Measurements from ENCODE around the gene GRAP2.

DNA sequence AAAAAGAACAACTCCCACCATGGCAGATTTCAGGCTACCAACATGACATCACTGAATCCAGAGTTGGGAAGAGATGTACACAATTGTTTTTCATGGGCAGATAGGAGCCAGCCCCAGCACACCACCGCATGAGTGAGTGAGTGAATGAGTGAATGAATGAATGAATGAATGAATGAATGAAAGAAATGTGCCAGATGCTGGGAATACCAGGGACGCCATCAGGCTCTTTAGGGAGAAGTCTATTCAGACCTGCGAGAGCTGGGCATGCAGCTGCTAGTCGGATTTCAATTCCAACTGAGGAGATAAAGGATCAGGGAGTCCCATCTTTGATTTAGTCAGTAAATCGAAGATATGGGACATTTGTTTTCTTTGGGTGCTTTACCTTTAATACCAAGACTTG is 78.6 kb downstream of the GRAP2 start:
- TF ChIP-seq EZH2 (IDR thresholded peaks at IDR 0.05; ENCODE audit: low read length) (no peak), CTCF (optimal IDR thresholded peaks at IDR 0.05 in 1 of 3, IDR thresholded peaks at IDR 0.05 in 1 of 3, conservative IDR thresholded peaks at IDR 0.05 in 1 of 3; ENCODE audit: extremely low read depth in 1 of 3, insufficient read depth in 2 of 3, low read length in 3 of 3) (no peak)

Data from keratinocyte (primary cell).